Measurements from ENCODE around the gene PAFAH1B2. TPM values are rescaled to one million over a fixed set of nuclear protein-coding genes. Genes with fewer than 3 reads are reported as not detected.

PAFAH1B2 gene
- total and polyA plus RNA-seq, 2 donors (not counting 3 experiments of a cell fraction or from before 2014, with no cell fraction given) = 34.2 to 128 TPM

- dilution Hi-C loops (cut with MboI; ENCODE audit: extremely low pct_ligation_motif_present, low sequenced_read_pairs) (no loop called here), intact Hi-C loops (cut with micrococcal nuclease) (no loop called here)
- Histone ChIP-seq H4K20me1 (replicated peaks; ENCODE audit: control insufficient read depth, extremely low read depth, insufficient read depth, low read length) (no peaks in the 10 kb centered on the region), H3K27ac (ENCODE audit: insufficient read depth, low read depth, low read length) (no peak overlapping the region), H3K27me3 (ENCODE audit: control insufficient read depth in 2 of 2, insufficient read depth in 2 of 2, low read length in 2 of 2) (no peaks in the 10 kb centered on the region), H2AFZ (ENCODE audit: low read depth, low read length) (no peak overlapping the region), H3K4me2 (ENCODE audit: insufficient read depth, low read length) (no peak overlapping the region), H3K9ac (replicated peaks; ENCODE audit: extremely low read depth, insufficient read depth, low read length) (no peak overlapping the region), H3K4me1 (ENCODE audit: control insufficient read depth, extremely low read depth, insufficient read depth, low read length) (peaks cover 14% of the 10 kb centered on the region), H3K4me3 (replicated peaks in 1 of 3; ENCODE audit: insufficient read depth in 1 of 3, low read depth in 1 of 3, low read length in 3 of 3) (no peak overlapping the region), H3K79me2 (ENCODE audit: control insufficient read depth, insufficient read depth, low read length) (no peaks in the 10 kb centered on the region), H3K36me3 (ENCODE audit: control insufficient read depth in 2 of 2, extremely low read depth in 1 of 2, insufficient read depth in 2 of 2, low read length in 2 of 2) (peaks cover 9 to 18% of the 10 kb centered on the region in 2 experiments), H3K9me1 (replicated peaks; ENCODE audit: control insufficient read depth, extremely low read depth, insufficient read depth, low read length) (no peaks in the 10 kb centered on the region), H3K9me3 (replicated peaks; ENCODE audit: control insufficient read depth, insufficient read depth, low read length) (no peaks in the 10 kb centered on the region)
- FAIRE-seq = no peak
- ChIA-PET POLR2A (no interaction called here), CTCF (interaction anchor here (1.4 kb wide), 1 partner anchor 61 kb away, joined by 5 read pairs; the partner anchor contains the start of gene PCSK7)
- DNase-seq (ENCODE audit: low read depth, low spot score) = no peak
- TF ChIP-seq CTCF (IDR thresholded peaks at IDR 0.05; ENCODE audit: extremely low read depth in 1 of 2, insufficient read depth in 1 of 2, low read depth in 1 of 2, low read length in 2 of 2) = no peak
- TF ChIP-seq, protein P1, sequence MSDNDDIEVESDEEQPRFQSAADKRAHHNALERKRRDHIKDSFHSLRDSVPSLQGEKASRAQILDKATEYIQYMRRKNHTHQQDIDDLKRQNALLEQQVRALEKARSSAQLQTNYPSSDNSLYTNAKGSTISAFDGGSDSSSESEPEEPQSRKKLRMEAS (IDR thresholded peaks at IDR 0.05; ENCODE audit: insufficient read depth, insufficient read length) = no peak
- no peak for TF ChIP-seq EZH2 (IDR thresholded peaks at IDR 0.05; ENCODE audit: borderline replicate concordance, low read depth, low read length, severe bottlenecking)
- no peak for TF ChIP-seq MYC (IDR thresholded peaks at IDR 0.05; ENCODE audit: low read depth, low read length)
- no peak for TF ChIP-seq JUN (IDR thresholded peaks at IDR 0.05; ENCODE audit: borderline replicate concordance, insufficient read depth, insufficient read length, low read depth)
- no peak for TF ChIP-seq FOS (IDR thresholded peaks at IDR 0.05; ENCODE audit: borderline replicate concordance, insufficient read depth, low read length)
- TF ChIP-seq GATA2 (IDR thresholded peaks at IDR 0.05; ENCODE audit: insufficient read depth, insufficient read length, low read depth, low read length) = no peak
- TF ChIP-seq POLR2AphosphoS5 (IDR thresholded peaks at IDR 0.05; ENCODE audit: insufficient read depth, low read depth, low read length) = no peak
- TF ChIP-seq POLR2A (IDR thresholded peaks at IDR 0.05; ENCODE audit: low read depth, low read length) = no peak
- BruUV-seq (replicated peaks) = no TSS peak
Measured at GRCh38 chr11:117171007-117171403, 26.9 kb downstream of the PAFAH1B2 start.

Measured in endothelial cell of umbilical vein (primary cell).